SK-N-SH (cell line): ENCODE measurements around the gene CRB1.

Experiments used
- FOXM1 ChIP-seq: IDR thresholded peaks from 2 replicates; pipeline ENCODE4 v1.4.0; 2012; ENCODE audit warnings: low read depth, mild to moderate bottlenecking
- MXI1 ChIP-seq: IDR thresholded peaks from 2 replicates; pipeline ENCODE4 v1.6.1; 2012; ENCODE audit warnings: mild to moderate bottlenecking, low read depth, low read length, improper control_type of control experiment
- POLR2AphosphoS5 ChIP-seq: IDR thresholded peaks from 2 replicates; pipeline ENCODE4 v1.6.1; 2012; ENCODE audit warnings: low read depth, low read length
- RCOR1 ChIP-seq: fragments of 150-350 bp; IDR thresholded peaks from 2 replicates; pipeline ENCODE4 v1.6.1; 2017; ENCODE audit warnings: antibody characterized with exemption, low read length
- RFX5 ChIP-seq: IDR thresholded peaks from 2 replicates; pipeline ENCODE4 v1.6.1; 2012; ENCODE audit warnings: mild to moderate bottlenecking, improper control_type of control experiment, low read length
- SIN3A ChIP-seq: IDR thresholded peaks from 2 replicates; pipeline ENCODE4 v1.6.1; 2012; ENCODE audit warnings: low read depth, mild to moderate bottlenecking, low read length, moderate library complexity, borderline replicate concordance
- TEAD4 ChIP-seq: IDR thresholded peaks from 2 replicates; pipeline ENCODE4 v1.4.0; 2012; ENCODE audit warnings: mild to moderate bottlenecking, borderline replicate concordance; ENCODE audit not compliant: insufficient read depth
- TF ChIP-seq, protein P1 (sequence below): fragments of 200-600 bp; sonication (generic); IDR thresholded peaks from 2 replicates; pipeline ENCODE4 v1.6.1; 2017; ENCODE audit warnings: antibody characterized with exemption, mild to moderate bottlenecking, moderate library complexity
- TF ChIP-seq, protein P2 (sequence below): IDR thresholded peaks from 2 replicates; pipeline ENCODE4 v1.4.0; 2012; ENCODE audit warnings: low read depth
- TF ChIP-seq, protein P3 (sequence below): fragments of 150-350 bp; IDR thresholded peaks from 2 replicates; pipeline ENCODE4 v1.6.1; 2017; ENCODE audit warnings: antibody characterized with exemption, low read length, low read depth, borderline replicate concordance

DNA sequence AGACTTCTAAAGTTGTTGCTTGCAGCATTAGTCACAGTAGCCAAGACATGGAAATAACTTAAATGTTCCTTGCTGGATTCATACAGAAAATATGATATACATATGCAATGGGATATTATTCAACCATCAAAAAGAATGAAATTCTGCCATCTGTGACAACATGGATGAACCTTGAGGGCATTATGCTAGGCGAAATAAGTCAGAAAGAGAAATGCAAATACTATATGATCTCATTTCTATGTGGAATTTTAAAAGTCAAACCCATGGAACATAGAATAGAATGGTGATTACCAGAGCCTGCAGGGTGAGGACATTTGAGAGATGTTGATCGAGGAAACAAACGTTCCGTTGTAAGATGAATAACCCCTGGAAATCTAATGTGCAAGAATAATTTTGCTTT lies 43.0 kb downstream of the CRB1 start:
- TF ChIP-seq, protein P1, sequence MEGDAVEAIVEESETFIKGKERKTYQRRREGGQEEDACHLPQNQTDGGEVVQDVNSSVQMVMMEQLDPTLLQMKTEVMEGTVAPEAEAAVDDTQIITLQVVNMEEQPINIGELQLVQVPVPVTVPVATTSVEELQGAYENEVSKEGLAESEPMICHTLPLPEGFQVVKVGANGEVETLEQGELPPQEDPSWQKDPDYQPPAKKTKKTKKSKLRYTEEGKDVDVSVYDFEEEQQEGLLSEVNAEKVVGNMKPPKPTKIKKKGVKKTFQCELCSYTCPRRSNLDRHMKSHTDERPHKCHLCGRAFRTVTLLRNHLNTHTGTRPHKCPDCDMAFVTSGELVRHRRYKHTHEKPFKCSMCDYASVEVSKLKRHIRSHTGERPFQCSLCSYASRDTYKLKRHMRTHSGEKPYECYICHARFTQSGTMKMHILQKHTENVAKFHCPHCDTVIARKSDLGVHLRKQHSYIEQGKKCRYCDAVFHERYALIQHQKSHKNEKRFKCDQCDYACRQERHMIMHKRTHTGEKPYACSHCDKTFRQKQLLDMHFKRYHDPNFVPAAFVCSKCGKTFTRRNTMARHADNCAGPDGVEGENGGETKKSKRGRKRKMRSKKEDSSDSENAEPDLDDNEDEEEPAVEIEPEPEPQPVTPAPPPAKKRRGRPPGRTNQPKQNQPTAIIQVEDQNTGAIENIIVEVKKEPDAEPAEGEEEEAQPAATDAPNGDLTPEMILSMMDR: no peak
- TF ChIP-seq RCOR1: no peak
- no peak for TF ChIP-seq MXI1
- TF ChIP-seq SIN3A: no peak
- TF ChIP-seq RFX5: no peak
- TF ChIP-seq POLR2AphosphoS5: no peak
- TF ChIP-seq FOXM1: no peak
- TF ChIP-seq, protein P2, sequence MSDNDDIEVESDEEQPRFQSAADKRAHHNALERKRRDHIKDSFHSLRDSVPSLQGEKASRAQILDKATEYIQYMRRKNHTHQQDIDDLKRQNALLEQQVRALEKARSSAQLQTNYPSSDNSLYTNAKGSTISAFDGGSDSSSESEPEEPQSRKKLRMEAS: no peak
- TF ChIP-seq, protein P3, sequence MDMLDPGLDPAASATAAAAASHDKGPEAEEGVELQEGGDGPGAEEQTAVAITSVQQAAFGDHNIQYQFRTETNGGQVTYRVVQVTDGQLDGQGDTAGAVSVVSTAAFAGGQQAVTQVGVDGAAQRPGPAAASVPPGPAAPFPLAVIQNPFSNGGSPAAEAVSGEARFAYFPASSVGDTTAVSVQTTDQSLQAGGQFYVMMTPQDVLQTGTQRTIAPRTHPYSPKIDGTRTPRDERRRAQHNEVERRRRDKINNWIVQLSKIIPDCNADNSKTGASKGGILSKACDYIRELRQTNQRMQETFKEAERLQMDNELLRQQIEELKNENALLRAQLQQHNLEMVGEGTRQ: no peak
- TF ChIP-seq TEAD4: no peak
